ENCODE data around the gene MYCBP2. TPM values are rescaled to one million over a fixed set of nuclear protein-coding genes. Genes with fewer than 3 reads are reported as not detected.

MYCBP2 gene
- total RNA-seq, 4 donors from 2014 or later, result 115 to 165 (median 131) TPM

DNA sequence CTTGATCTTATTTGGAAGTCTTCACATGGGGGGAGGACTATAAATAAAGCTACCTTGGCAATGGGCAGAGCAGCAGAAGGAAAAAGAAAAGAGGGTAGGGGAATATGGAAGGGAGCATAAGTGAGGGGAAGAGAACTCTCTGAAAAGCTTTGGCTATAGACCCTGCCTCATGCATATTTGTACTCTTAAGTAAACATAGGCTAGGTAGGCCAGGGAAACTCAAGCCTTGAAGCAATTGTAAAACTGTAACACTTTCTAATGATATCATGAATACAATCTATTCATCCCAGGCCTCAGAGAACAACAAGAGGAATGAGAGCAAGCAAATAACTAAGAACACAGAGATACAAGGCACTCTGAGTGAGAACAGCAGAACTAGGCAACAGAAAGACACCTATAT is 20.4 kb downstream of the MYCBP2 start:
- TF ChIP-seq, protein P1, sequence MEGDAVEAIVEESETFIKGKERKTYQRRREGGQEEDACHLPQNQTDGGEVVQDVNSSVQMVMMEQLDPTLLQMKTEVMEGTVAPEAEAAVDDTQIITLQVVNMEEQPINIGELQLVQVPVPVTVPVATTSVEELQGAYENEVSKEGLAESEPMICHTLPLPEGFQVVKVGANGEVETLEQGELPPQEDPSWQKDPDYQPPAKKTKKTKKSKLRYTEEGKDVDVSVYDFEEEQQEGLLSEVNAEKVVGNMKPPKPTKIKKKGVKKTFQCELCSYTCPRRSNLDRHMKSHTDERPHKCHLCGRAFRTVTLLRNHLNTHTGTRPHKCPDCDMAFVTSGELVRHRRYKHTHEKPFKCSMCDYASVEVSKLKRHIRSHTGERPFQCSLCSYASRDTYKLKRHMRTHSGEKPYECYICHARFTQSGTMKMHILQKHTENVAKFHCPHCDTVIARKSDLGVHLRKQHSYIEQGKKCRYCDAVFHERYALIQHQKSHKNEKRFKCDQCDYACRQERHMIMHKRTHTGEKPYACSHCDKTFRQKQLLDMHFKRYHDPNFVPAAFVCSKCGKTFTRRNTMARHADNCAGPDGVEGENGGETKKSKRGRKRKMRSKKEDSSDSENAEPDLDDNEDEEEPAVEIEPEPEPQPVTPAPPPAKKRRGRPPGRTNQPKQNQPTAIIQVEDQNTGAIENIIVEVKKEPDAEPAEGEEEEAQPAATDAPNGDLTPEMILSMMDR (IDR thresholded peaks at IDR 0.05), result no peak
- no peak for TF ChIP-seq POLR2A (IDR thresholded peaks at IDR 0.05)
- no peaks in the 10 kb centered on the region for H3K9me3 ChIP-seq
- no peak overlapping the region for H3K27ac ChIP-seq
- intact Hi-C loops (cut with DNase I), result no loop called here
- H3K27me3 ChIP-seq, result no peaks in the 10 kb centered on the region
- no peaks in the 10 kb centered on the region for H3K36me3 ChIP-seq
- no peak overlapping the region for H3K4me3 ChIP-seq (replicated peaks in 1 of 3)
- peaks cover 36 to 44% of the 10 kb centered on the region in 2 donors for H3K4me1 ChIP-seq
- DNase-seq, result no peak

DNA sequence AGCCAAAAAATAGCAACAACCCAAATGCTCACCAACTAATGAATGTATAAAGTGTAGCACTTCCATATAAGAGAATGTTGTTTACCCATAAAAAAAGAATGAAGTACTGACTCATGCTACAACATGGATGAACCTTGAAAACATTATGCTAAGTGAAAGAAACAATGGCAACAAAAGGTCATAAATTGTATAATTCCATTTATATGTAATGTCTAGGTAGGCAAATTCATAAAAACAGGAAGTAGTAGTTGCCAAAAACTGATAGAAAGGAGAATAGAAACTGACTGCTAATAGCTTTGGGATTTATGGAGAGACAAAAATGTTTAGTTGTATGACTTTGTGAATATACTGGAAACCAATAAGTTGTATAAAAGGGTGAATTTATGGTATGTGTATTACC is 21.6 kb downstream of the MYCBP2 start:
- TF ChIP-seq, protein P1 (IDR thresholded peaks at IDR 0.05), result no peak
- no peak for TF ChIP-seq POLR2A (IDR thresholded peaks at IDR 0.05)
- intact Hi-C loops (cut with DNase I), result no loop called here
- Histone ChIP-seq H3K4me3 (replicated peaks in 1 of 3) (no peak overlapping the region), H3K27ac (no peak overlapping the region), H3K36me3 (no peaks in the 10 kb centered on the region), H3K9me3 (no peaks in the 10 kb centered on the region), H3K27me3 (no peaks in the 10 kb centered on the region), H3K4me1 (peaks cover 34 to 35% of the 10 kb centered on the region in 2 donors)
- DNase-seq, result no peak

- intact Hi-C loops (cut with DNase I), result no loop called here
- no peak for DNase-seq
- Histone ChIP-seq H3K27ac (no peak overlapping the region), H3K4me1 (peaks cover 8 to 12% of the 10 kb centered on the region in 2 donors), H3K4me3 (replicated peaks in 1 of 3) (no peak overlapping the region), H3K9me3 (no peaks in the 10 kb centered on the region), H3K36me3 (peaks cover 0 to 3% of the 10 kb centered on the region in 2 donors), H3K27me3 (no peaks in the 10 kb centered on the region)
- TF ChIP-seq POLR2A (IDR thresholded peaks at IDR 0.05), result no peak
- TF ChIP-seq, protein P1 (IDR thresholded peaks at IDR 0.05), result no peak
- WGBS, 2 donors, result 62 to 66% methylated on average over 5 of the region's 5 CpGs
Observed at GRCh38 chr13:77300176-77301037, 26.5 kb downstream of the MYCBP2 start.

DNA sequence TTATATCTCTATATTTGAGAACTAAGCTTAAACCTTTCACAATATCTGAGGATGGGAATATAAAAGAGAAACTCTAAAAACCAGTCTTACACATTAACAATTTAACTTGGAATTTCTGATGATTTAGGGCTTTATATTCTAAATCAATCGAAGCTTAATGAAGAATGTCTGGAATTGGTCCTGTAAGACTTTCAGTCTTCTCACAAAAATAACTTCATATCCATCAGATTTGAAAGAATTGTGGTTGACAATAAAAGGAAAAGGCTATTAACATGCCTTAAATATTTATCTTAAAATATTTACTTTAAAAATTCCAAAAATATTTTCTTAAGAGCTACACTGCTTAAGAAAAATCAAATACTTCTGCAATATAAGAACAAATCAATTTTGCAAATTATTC is 27.3 kb downstream of the MYCBP2 start:
- no peak overlapping the region for H3K27ac ChIP-seq

DNA sequence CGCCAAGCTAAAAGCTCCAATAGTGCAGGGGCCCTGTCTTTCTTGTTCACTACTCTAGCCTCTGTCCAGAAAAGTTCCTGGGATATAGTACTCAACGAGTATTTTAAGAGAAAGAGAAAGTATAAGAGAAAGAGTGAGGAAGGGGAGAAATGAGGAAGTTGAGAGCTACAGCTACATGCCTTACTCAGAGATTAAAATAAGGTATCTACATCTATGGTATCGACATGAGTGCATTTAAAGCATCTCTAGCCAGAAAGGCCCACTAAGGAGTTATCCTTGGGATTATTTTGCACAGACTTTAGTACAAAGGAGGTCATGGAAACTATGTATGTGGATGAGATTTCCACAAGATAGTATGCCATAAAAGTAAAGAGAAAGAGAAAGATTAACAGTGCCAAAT is 28.5 kb downstream of the MYCBP2 start:
- TF ChIP-seq, protein P1 (IDR thresholded peaks at IDR 0.05), result no peak
- no peak for TF ChIP-seq POLR2A (IDR thresholded peaks at IDR 0.05)
- no peak for DNase-seq
- no peaks in the 10 kb centered on the region for H3K27me3 ChIP-seq
- intact Hi-C loops (cut with DNase I), result no loop called here
- H3K27ac ChIP-seq, result no peak overlapping the region
- no peak overlapping the region for H3K4me3 ChIP-seq (replicated peaks in 1 of 3)
- no peaks in the 10 kb centered on the region for H3K9me3 ChIP-seq
- peaks cover 0 to 3% of the 10 kb centered on the region in 2 donors for H3K36me3 ChIP-seq
- WGBS, 2 donors, result 86 to 87% methylated on average over 3 of the region's 3 CpGs
- peaks cover 8 to 12% of the 10 kb centered on the region in 2 donors for H3K4me1 ChIP-seq

More for the DNA sequence above, 27.3 kb downstream of the MYCBP2 start:
- WGBS, 2 donors, result 77 to 78% methylated on average over 1 of the region's 1 CpG
- intact Hi-C loops (cut with DNase I), result no loop called here
- no peaks in the 10 kb centered on the region for H3K9me3 ChIP-seq
- peaks cover 8 to 12% of the 10 kb centered on the region in 2 donors for H3K4me1 ChIP-seq
- no peak for DNase-seq
- no peak overlapping the region for H3K4me3 ChIP-seq (replicated peaks in 1 of 3)
- TF ChIP-seq, protein P1 (IDR thresholded peaks at IDR 0.05), result no peak
- no peak for TF ChIP-seq POLR2A (IDR thresholded peaks at IDR 0.05)
- peaks cover 0 to 3% of the 10 kb centered on the region in 2 donors for H3K36me3 ChIP-seq
- no peaks in the 10 kb centered on the region for H3K27me3 ChIP-seq
